Activated CD8-positive, alpha-beta memory T cell treated with anti-CD3 and anti-CD28 coated beads, Interleukin-2, amount 50 U/mL, for 48 hours (primary cell): Measurements from ENCODE around the gene ST6GALNAC3.
"Not testable (repeated sequence)": the region's sequence is repeated elsewhere in the genome, so short reads cannot be mapped to it uniquely, and the experiment has no call there.

Source experiments
- DNase-seq: peaks from one replicate; pipeline ENCODE4 v3.0.0-alpha.2; 2020

ST6GALNAC3 gene

DNA sequence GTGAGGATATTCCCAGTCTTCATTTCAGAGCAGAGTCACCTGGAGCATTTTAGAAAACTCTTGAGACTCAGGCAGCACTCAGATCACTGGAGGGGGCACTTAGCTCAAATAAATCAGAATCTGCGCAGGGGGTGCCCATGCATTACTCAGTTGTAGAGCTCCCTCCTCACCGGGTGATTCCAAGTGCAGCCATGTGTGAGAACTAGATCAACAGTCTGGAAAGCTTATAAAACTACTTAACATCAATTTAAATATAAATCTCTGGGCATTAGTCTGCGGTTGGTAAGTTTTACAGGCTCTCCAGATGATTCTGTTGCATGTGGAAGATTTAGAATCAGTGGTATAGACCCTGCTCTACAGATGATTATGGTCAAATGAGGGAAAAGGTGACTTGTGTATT, 128.6 kb downstream of the ST6GALNAC3 start:
- DNase-seq, result no peak

DNA sequence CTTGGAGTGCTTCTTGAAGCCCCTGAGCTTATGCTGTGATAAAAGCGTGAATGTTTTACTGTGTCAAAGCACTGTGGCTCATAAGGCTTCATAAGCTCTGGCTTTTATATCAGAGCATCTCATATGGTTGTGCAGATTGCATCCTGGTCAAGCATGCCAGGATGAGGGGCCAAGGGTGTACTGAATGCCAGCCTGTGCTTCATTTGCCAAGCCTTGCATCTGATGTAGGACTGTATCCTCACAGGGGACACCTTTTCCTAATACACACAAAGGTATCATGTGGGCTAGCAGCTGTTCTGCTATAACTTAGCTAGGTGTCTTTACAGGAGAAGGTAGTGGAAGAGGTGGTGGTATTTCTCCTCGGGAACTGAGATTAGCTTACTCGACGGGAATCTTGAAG, 134.7 kb downstream of the ST6GALNAC3 start:
- no peak for DNase-seq

DNA sequence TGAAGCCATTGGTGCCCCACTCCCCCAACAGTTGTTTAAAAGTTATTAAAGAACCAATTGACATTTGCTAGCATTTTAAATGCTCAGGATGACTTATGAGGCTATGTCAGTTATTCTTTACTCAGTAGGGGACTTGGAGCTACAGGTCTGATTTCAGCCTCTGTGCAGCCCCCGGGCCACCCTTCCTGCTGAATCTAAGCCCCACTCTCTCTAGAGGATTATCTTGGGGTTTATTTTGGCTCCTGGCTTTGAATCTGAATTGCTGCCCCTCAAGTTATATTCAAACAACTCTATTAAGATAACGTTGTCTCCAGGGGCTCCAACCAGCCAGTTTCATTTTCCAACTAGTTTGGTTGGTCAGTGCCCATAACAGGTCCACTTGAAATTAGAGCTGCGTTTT, 135.1 kb downstream of the ST6GALNAC3 start:
- DNase-seq, result no peak

DNA sequence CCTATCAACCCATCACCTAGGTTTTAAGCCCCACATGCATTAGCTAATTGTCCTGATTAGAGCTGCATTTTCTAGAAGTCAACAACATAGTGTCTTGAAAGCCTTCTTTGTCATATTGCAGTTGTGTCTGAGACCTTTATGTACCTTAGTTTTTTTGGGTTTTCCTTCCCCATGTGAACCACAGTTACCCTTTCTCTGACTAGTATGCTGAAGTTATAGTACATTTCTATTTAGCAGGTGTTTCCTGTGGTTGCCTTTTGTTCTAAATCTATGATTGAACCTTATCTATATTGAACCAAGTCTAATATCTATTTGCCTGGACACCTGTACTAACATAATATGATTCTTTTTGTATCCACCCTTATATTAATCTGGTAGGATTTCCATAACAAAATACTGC, 135.6 kb downstream of the ST6GALNAC3 start:
- DNase-seq, result no peak

DNA sequence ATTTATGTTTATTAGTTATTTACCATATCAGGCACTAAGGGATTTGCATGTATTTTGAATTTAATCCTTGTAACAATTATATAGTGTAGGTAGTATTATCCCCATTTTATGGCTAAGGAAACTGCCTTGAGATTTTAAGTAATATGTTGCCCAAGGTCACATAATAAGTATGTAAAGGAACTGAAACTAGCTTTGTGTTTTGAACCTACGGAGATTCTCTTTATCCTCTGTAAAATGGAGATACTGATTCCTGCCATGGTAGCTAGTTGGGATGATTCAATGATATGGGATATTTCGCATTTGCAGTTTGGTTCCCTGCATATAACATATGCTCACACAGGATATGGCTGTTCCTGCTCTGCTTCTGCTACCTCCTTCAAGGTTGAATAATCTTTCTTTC, 144.3 kb downstream of the ST6GALNAC3 start:
- DNase-seq, result no peak

DNA sequence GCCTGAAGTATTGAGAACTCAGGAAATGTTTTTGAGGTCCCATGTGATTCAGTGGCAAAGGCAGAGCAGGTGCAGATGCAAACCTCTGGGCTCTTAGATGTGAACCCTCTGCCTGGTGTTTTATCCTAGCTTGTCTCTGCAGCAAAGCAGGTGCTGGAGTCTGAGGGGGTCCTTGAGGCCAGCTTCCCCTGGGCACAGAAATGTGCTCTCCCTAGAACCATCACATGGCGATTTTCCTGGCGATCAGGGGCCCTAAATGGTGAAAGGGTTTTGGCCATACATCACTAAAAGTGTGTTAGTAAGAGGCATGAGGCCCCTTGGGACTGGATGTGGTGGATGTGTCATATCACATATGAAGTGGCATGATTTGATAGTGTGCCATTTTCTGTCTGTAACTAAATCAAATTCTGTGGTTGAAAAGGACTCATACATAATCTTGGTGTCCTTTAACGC, 144.8 kb downstream of the ST6GALNAC3 start:
- no peak for DNase-seq

DNA sequence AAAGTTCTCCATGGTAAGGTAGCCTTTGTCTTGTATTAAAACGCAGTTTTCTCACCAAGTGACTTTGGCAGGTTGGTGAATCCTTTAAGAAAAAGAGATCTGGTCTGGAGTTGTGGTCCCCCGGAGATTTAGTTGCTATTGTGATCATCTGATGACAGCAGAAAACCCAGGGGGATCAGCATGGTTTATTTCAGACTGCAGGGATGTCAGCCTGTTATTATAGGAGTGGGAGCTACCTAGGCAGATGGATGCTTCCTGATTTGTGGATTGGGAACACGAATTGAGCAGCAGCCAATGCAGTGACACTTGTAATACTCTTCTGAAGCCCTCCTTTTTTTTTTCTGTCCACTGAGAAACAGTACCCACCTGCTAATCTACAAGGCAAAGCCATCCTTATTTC, 150.2 kb downstream of the ST6GALNAC3 start:
- no peak for DNase-seq

DNA sequence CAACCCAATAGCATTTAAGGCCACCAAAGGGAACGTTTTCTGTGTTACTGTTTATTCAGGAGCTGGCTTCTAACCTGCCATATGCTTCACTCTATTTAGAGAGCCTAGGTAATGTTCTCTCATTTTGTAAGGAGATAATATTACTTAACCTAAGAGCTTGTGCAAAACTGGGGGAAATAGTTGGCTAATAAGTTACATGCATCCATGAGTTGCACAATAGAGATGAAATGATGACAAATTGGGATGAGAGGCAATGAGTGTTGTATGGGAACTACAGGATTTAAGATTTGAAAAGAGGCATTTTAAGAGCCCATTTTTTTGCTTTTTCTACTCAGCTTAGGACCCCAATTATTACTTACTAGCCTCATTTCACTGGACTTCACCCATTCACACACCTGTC, 151.0 kb downstream of the ST6GALNAC3 start:
- DNase-seq, result no peak

DNA sequence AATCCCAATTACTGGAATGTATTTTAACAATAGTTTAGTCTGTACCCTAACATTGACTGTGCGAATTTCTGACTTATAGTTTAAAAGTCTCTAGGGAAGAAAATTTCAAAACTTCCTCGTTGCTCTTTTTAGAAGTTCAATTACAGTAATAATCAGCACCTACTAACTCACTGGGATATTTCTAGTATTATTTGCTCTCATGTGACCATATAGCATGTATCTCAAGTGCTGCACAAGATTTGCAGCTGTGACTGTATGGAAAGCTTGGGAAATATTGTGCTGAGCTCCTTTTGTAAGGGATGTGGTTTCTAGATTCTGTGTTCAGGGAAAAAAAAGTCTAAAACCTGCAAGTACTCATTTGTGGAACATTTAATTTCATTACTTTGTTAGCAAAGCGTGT, 153.1 kb downstream of the ST6GALNAC3 start:
- DNase-seq, result no peak

DNA sequence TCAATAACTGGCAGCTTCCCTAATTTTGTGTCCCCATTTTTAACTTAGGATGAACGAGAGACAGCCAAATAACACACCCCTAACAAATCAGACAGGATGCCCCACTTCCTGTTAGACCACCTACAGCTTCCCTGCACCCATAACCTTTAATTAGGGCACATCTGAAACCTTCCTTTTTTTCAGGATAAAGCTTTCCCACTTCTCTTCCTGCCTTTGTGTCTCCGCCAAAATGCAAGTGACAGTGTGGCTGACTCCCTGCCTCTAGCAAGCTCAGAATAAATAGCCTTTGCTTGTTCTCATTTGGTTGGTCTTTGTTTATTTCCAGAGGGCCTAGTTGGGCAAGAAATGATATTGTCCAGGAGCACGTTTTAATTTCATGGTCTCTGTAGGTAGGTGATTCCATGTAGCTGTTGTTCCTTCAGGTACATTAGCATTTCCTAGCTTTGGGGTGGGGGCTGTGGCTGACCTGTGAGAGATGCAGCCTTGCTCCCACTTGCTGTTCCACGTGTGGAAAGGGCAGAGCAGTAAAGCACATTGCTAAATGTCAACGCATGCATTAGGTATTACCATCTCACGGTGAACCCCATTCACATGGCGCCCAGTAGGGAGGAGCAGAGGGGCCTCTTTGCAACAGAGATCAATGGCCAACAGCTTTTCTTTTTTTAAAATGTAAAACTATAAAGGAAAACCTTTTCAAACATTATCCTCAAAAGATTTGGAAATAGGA, 154.9 kb downstream of the ST6GALNAC3 start:
- DNase-seq, result no peak

DNA sequence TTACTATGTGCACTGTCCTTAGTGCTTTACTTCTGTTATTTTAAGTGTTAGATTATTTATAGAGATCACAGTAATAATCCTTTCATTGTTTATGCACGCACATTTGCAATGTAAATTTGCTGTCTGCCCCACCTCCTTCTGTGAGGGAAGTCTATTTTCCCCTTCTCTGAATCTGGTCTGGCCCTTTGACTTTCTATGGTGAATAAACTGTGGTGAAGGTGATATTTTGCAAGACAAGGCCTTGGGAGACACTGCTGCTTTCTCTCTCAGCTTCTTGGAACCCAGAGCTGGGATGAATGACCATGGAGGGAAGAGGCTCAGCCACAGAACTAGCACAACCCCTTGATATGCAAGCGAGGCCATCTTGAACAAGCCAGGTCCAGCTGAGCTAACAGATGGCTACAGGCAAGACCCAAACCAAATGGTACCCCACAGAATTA, 156.3 kb downstream of the ST6GALNAC3 start:
- DNase-seq, result no peak

DNA sequence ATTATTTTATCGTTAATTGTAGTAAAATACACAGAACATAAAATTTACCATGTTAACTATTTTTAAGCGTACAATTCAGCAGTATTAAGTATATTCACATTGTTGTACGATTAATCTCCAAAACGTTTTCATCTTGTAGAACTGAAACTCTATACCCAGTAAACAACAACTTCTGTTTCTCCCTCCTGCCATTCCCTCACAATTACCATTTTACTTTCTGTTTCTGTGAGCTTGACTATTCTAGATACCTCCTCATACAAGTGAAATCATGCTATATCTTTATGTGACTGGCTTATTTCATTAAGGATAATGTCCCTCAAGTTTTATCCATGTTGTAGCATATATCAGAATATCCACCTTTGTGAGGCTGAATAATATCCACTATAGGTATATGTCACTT, 156.8 kb downstream of the ST6GALNAC3 start:
- DNase-seq, result no peak

DNA sequence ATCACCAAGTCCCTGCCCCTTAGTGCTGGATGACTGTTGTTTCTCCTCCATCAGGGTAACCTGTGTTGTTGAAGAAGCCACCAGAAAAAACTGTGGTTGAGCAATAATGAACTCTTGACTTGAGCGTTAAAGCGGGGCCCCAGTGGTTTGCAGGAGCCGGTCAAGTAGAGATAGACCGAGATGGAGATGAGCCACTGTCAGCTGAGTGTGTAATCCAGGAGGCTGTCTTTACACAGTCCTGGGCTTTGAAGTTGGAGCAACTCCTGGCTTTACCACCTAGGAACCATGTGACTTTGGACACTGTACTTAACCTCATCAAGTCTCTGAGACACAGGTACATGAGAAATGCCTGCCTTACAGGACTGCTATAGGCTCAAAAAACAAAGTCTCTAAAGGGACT, 158.1 kb downstream of the ST6GALNAC3 start:
- DNase-seq, result no peak

DNA sequence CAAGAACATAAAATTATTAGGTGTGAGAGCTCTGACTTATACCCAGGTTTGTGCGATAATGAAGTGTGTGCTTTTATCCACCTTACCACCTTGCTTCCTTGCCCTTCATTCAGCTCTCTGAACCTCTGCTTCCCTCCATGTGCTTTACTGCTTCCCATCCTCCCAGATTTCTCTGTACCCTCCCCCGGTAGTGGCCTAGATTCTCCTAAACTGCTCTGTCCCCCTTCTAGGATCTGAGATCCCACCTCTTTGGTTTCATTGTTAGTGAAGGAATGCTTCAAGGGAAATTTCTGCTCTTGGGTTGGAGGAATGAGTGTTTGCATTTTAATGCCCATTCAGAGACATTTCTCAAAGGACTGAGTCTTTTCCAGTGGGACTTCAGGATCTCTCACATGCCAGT, 159.5 kb downstream of the ST6GALNAC3 start:
- DNase-seq, result no peak

DNA sequence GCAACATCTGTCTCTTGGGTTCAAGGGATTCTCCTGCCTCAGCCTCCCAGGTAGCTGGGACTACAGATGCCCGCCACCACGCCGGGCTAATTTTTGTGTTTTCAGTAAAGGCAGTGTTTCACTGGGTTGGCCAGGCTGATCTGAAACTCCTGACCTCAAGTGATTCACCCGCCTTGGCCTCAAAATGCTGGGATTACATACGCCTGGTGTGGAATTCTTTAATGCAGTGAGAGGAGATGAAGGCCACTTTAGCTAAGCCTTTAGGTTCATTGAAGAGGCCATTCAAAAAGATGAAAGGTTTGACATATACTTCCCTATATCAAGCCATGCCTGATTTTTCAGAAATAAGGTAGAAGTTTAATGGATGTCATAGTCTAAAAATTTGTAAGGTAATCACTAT, 162.7 kb downstream of the ST6GALNAC3 start:
- DNase-seq, result no peak

DNA sequence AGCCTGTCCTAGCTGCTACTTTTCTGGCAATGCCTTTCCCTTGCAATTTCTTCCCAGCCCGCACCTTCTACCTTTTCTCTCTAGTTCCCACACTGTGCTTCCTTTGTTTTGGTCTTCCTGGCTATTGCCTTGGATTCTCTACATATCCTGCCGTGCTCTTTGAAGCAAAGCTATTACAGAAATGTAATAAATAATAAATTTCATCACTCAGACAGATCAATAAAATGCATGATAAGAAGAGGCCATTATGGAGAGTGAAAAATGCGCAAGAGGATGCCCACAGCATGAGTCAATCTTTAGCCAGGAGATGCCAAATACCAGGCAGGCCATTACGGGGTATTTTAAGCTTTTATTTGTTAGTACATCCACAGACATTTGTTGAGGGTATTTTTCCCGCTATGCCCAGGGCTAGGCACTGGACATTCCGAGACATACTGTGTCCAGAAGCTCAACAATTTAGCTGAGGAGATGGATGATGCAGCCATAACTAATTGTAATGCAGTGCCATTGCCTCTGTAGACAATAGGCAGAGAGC, 163.6 kb downstream of the ST6GALNAC3 start:
- DNase-seq, result no peak

DNA sequence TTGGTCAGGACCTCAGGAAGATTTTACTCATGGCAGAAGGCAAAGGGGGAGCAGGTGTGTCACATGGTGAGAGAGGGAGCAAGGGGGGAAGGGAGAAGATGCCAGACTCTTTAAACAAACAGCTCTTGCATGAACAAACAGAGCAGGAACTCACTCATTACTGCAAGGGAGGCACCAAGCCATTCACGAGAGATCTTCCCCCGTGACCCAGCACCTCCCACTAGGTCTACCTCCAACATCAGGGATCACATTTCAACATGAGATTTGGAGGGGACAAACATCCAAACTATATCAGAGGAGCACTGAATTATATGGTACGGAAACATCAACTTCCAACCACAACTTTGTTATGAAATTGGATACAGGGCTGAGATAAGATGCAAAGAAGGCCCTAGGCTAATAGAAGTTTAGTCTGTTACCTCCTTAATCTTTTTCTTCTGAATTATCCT, 164.9 kb downstream of the ST6GALNAC3 start:
- DNase-seq, result no peak

DNA sequence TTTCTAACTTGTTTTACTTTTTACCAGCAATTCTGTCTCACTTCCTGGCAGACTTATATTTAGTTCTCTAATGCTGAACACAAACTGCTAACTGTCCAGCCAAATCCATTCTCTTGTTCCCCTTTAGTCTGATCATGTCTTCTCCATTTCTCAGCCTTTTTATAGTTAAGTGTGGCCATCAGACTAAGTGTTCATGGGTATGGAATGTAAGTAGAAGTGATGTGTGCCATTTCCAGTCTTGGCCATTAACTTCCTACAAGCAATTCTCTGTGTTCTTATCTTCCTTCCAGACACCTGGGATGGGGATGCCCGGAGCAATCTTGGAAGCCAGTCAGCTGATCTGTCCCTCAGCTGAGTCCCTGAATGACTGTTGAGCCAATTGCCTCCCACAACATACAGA, 165.8 kb downstream of the ST6GALNAC3 start:
- DNase-seq, result no peak

DNA sequence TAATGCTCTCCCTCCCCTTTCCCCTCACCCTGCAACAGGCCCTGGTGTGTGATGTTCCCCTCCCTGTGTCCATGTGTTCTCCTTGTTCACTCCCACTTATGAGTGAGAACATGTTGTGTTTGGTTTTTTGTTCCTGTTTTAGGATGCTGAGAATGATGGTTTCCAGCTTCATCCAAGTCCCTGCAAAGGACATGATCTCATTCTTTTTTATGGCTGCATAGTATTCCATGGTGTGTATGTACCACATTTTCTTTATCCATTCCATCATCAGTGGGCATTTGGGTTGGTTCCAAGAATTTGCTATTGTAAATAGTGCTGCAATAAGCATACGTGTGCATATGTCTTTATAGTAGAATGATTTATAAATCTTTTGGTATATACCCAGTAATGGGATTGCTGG, 168.0 kb downstream of the ST6GALNAC3 start:
- not testable (repeated sequence) for DNase-seq

DNA sequence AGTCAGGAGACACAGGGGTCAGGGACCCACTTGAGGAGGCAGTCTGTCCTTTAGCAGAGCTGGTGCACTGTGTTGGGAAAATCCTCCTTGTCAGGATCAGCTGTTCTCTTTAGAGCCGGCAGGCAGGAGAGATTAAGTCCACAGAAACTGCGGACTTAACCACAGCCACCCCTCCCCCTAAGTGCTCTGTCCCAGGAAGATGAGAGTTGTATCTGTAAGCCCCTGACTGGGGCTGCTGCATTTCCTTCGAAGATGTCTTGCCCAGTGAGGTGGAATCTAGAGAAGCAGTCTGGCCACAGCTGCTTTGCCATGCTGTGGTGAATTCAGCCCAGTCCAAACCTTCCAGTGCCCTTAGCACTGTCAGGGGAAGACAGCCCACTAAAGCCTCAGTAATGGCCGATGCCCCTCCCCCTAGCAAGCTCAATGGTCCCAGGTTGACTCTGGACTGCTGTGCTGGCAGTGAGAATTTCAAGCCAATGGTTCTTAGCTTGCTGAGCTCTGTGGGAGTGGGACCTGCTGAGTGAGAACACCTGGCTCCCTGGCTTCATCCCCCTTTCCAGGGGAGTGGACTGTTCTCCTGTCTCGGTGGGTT, 172.8 kb downstream of the ST6GALNAC3 start:
- no peak for DNase-seq

DNA sequence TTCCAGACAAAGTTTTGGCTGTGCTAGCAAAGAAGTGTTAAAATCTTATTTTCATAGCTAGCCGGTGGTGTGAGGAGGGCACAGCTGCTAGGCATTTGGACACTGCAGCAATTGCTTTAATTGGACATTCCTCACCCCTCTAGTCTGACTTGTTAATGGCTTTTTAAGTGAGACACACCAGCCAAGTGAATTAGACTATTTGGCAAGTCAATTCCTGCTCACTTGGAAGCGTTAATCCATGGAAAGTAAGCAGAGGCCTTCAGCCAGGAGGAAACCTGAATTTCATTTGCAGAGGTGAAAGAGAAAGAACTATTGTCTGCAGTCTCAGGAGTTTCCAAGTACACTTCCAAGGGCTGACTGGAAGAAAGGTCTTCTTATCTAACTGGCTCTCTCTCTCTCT, 175.7 kb downstream of the ST6GALNAC3 start:
- DNase-seq, result no peak

DNA sequence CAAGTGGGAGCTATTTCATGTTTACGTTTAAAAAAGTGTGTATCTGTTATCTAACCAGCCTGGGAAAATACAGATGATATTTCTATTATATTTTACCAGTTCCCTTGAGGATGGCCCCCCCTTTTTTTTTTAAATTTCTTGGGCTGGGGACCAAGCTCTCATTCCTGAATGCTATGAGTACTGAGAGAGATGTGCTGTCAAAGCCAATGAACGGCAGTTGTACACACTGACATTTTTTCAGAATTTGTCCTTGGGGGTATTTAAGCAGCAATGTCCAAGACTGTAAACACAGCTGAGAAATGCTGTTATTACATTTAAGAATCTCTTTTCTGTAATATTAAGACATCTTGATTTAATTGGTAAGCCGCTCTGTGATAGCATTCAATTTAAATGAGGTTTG, 177.9 kb downstream of the ST6GALNAC3 start:
- no peak for DNase-seq

DNA sequence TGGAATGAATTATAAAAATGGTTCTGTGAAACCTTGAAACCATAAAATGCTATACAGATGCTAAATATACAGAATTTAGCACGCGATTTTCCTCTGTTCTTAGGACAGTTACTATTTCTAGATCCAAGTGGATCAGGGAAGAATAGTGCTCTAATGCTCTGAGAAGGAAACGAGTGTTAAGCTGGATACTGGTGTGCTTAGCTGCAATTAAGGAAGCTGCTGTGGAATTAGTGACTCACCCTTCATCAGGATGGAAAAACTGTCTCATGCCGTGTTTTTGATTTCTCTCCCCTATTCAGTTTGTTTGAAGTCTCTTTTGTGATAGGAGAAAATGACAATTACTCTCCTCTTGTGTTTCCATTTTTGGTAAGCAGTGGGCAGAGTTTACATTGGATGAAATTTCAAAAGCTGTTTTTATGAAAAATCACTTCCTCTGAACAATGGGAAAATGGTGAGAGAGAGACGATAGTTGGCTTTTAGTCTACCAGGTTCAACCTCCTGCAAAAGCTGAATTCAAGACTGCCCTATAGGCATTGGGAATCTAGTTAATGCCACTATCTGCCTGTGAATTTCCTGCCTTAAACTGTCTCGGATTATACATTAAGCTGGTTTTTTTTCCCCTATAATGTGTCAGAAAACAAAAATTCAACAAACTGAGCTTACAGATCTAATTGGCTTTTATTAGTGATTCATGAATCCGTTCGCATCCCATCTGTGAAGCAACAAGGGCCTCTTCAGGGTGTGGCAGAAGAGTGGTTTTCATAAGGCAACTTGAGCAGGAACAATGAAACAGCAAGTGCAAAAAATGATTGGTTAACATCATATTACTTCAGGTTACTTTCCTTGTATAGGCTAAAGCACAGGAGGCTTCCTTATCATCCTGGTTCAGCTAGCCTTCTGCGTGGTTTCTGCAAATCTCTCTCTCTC, 179.8 kb downstream of the ST6GALNAC3 start:
- no peak for DNase-seq
